AG04450 (cell line): ENCODE measurements around the gene EPB41L2. TPM values are rescaled to one million over a fixed set of nuclear protein-coding genes. Genes with fewer than 3 reads are reported as not detected.
A peak's percentile ranks its signal among the peaks of the same experiment; 100 is the strongest.

ENCODE experiments used
- CTCF ChIA-PET: fragments of 300-600, 350-600 bp; formaldehyde crosslinking; extraction: SDS; loops from one replicate; lab custom pipeline; 2022; ENCODE audit warnings: antibody characterized with exemption, inconsistent platforms; lab: Charles Lee
- POLR2A ChIA-PET: fragments of 350-600 bp; formaldehyde crosslinking; extraction: SDS; loops from one replicate; lab custom pipeline; 2021; ENCODE audit warnings: antibody characterized with exemption, inconsistent platforms; lab: Yijun Ruan, JAX
- DNase-seq: peaks from one replicate; pipeline ENCODE4 v3.0.0-alpha.2; 2011; ENCODE audit warnings: low read depth, low spot score
- H3K27ac ChIP-seq: one replicate; pipeline ENCODE4 v1.5.1; 2012; ENCODE audit warnings: low read depth, low read length, control low read depth
- H3K27me3 ChIP-seq: one replicate; pipeline ENCODE4 v1.6.0; 2012; ENCODE audit warnings: low read length; ENCODE audit not compliant: control insufficient read depth, insufficient read depth
- H3K4me3 ChIP-seq: 2 replicates; pipeline ENCODE4 v1.5.1; 2011; ENCODE audit warnings: mild to moderate bottlenecking, low read depth, low read length, control low read depth
- H3K9me3 ChIP-seq: 2 replicates; pipeline ENCODE4 v1.5.1; 2012; ENCODE audit warnings: low read length; ENCODE audit not compliant: control insufficient read depth, insufficient read depth
- CTCF ChIP-seq: IDR thresholded peaks from 2 replicates; pipeline ENCODE4 v1.5.1; 2011; ENCODE audit warnings: low read depth, low read length, control low read depth, inconsistent platforms
- polyA plus RNA-seq: library from polyadenylated mRNA; depleted of rRNA; stranded (reverse); fragments of >200 nt; gene quantifications from 2 replicates; pipeline ENCODE4 v1.2.3, GENCODE V29; 2011

Gene EPB41L2
- polyA plus RNA-seq, 1 experiment, result 165 TPM

DNA sequence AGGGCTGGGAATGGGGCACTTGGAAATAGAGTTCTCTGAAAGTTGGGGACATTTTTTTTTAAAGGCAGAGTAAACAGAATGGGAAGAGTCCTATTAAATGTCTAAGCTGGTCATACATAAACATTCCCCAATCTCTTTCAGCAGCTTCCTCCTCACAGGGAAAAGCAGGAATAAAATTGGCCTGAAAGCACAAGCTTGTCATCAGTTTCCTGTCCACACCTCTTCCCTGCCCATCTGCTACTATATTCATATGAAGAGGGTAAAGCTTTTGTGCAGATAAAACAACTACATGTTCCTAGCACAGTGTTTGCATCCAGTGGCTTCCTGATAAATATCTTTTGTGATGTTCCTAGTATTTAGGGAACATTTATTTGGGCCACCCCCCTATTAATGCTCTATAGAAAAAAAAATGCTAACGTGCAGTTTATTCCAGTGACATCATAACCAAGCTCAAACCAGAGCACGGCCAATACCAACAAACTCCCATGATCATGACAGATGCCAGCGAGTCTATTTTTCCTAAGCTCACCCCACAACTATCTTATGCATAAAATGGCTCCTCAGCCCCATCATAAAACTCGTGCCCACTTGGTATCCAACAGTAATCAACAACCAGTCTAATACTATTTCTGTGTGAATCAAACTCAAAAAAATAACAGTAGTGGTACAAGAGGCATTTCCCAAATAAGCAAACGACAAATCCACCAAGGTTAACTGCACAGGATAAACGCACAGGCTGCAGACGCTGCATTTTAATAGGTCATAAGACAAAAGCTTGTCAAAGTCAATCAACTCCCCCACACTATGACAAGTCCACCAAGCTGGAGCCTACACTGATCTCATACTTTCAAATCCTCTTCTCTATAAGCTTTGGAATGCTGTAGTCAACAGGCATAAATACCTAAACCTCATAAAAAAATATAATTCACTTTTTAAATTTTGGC, 95.3 kb downstream of the EPB41L2 start:
- Histone ChIP-seq H3K9me3 (no peaks in the 10 kb centered on the region), H3K27ac (no peak overlapping the region), H3K27me3 (no peaks in the 10 kb centered on the region), H3K4me3 (peak overlapping the region; percentile 48)
- no peak for TF ChIP-seq CTCF
- no peak for DNase-seq
- ChIA-PET POLR2A (interaction anchor here (0.6 to 1.6 kb wide), 5 partner anchors 8 to 105 kb away, joined by 3 to 7 read pairs (median 3); no protein-coding TSS in a partner anchor), CTCF (interaction anchor here (1.0 kb wide), 2 partner anchors 32 to 33 kb away, joined by 3 read pairs; no protein-coding TSS in a partner anchor)

DNA sequence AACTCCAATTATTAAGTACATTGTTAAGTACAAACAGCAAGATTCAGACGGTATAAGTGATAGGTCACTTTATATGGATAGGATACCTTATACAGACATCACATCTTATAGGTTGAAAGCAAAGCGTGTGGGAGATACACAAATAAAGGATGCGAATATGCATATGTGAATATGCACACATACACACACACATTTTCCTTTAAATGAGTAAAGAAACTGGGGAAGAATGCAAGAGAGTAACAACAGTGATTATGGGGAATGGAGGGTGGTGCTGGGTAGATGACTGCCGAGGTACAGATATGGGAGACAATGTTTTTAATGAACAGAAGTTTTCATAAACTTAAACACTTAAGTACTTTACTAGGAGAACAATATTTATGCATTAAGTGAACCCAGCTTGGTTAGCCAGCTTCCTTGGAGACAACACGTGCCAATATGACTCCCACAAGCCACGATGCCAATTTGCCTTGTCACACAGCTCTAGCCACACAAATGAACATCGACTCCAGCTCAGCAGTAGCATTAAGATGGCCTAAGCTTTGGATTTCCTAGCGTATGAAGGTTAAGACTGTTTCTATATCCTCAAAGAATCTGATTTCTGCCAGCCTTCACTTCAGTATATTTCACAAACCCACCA, 96.6 kb downstream of the EPB41L2 start:
- ChIA-PET CTCF (interaction anchor here (1.5 kb wide), 1 partner anchor 9 kb away, joined by 3 read pairs; no protein-coding TSS in a partner anchor), POLR2A (interaction anchor here (1.1 to 1.2 kb wide), 3 partner anchors 39 to 76 kb away, joined by 3 to 7 read pairs (median 5); no protein-coding TSS in a partner anchor)
- Histone ChIP-seq H3K27me3 (no peaks in the 10 kb centered on the region), H3K27ac (no peak overlapping the region), H3K4me3 (no peak overlapping the region), H3K9me3 (no peaks in the 10 kb centered on the region)
- no peak for DNase-seq
- no peak for TF ChIP-seq CTCF

DNA sequence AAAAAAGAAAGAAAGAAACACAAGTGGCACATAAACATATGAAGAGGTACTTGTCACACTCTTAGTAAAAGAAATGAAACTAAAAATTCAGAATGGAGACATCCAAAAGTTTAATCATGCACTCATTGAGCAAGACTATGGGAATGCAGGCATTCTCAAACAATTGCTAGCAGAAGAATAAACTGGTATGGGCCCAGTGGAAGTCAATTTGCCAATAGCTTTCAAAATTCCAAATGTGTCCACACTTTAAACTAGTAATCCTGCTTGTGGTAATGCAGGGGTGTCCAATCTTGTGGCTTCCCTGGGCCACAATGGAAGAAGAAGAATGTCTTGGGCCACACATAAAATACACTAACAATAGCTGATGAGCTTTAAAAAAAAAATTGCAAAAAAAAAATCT, 97.4 kb downstream of the EPB41L2 start:
- Histone ChIP-seq H3K4me3 (no peak overlapping the region), H3K9me3 (no peaks in the 10 kb centered on the region)

GRCh38 chr6:130964808-130965604, 98.0 kb downstream of the EPB41L2 start:
- ChIA-PET POLR2A (interaction anchor here (0.7 to 1.1 kb wide), 2 partner anchors 51 to 75 kb away, joined by 5 to 6 read pairs; no protein-coding TSS in a partner anchor), CTCF (interaction anchor here (0.7 to 1.1 kb wide), 2 partner anchors 78 to 79 kb away, joined by 3 read pairs; no protein-coding TSS in a partner anchor)
- Histone ChIP-seq H3K27ac (no peak overlapping the region), H3K9me3 (no peaks in the 10 kb centered on the region), H3K27me3 (no peaks in the 10 kb centered on the region), H3K4me3 (no peak overlapping the region)
- TF ChIP-seq CTCF, result no peak
- DNase-seq, result no peak

More for the DNA sequence above, 97.4 kb downstream of the EPB41L2 start:
- H3K27ac ChIP-seq, result no peak overlapping the region
- TF ChIP-seq CTCF, result no peak
- no peak for DNase-seq
- POLR2A ChIA-PET, result interaction anchor here (0.7 to 1.2 kb wide), 4 partner anchors 38 to 75 kb away, joined by 3 to 7 read pairs (median 6); no protein-coding TSS in a partner anchor
- CTCF ChIA-PET, result interaction anchor here (0.7 to 1.5 kb wide), 3 partner anchors 8 to 77 kb away, joined by 3 read pairs; no protein-coding TSS in a partner anchor
- H3K27me3 ChIP-seq, result no peaks in the 10 kb centered on the region
